GM21717 (cell line): ENCODE results near the gene SH3PXD2B.
"Not testable (repeated sequence)": the region's sequence is repeated elsewhere in the genome, so short reads cannot be mapped to it uniquely, and the experiment has no call there.

Source experiments
- ATAC-seq: cut with Tn5 transposase; IDR thresholded peaks from one replicate; pipeline ENCODE4 v1.9.1; 2021; ENCODE audit warnings: mild to moderate bottlenecking, moderate library complexity; ENCODE audit not compliant: unreplicated experiment

The SH3PXD2B gene

DNA sequence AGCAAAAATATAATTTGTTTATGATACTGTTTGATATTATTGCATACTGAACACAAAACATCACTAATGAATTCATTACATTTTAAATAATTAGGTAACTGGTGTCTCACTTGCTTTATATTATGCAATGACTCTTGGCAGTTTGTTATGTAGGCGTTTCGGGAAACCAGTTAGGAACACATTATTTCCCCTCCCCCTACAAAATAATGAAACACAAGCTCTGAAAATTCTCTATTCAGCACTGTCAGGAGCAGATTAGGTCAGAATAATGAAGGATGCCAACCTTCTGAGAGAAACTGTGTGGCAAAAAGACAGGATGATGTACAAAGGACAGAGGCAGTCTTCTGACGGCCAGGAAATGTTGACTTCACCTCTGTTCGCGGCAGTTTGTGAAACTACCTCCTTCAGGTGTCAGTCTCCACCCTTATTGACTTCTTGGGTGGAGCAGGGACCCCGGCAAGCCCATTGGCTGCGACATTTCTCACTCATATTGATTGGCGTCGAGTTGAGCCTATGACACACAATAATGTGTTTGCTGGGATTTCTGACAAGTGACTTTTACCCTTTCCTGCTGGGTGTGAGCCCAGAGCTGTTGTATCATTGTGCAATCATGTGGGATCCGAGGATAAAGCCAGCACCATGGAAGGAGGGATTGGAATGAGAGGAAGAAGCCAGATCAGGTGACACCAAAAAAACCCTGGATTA, 33.9 kb downstream of the SH3PXD2B start:
- no peak for ATAC-seq

DNA sequence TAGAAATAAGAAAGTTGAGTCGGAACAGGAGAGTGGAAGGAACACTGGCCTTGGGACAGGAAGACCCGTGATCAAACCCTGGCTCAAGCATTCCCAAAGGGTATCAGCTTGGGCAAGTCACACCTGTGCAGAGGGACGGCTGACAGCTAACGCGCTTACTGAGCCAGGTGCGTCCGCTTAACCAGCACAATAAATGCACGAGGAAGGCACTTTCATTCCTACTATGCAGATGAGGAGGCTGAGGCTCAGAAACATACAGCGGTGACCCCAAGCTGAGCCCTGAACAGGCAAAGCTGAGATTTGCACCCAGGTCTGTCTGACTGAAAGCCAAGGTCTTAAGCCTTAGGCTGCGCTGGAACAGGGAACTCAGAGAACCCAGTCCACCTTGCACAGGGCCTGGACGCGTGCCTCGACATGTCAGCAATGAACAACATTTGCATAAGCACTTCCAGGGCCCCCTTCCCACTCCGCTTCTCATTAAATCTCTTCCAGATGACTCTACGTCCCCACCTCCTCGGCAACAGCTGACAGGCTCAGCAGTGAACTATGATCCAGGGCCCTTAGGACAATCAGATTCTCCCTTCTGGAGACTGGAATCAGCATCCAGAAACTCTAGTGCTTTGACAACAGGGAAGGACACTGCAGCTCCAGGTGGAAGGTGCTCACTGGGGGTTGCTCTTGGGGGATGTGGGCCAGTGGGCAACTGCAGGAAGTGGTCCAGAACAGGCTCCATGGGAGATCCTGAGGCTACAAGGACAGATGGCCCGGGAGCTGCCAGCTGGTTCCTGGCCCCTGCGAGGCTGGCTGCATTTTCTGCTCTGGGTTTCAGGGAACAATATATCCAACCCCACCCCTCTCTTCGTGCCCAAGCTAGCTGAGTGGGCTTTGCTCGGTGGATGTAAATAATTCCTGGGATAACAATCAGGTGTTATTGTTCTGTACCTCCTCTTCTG, 35.2 kb downstream of the SH3PXD2B start:
- no peak for ATAC-seq

DNA sequence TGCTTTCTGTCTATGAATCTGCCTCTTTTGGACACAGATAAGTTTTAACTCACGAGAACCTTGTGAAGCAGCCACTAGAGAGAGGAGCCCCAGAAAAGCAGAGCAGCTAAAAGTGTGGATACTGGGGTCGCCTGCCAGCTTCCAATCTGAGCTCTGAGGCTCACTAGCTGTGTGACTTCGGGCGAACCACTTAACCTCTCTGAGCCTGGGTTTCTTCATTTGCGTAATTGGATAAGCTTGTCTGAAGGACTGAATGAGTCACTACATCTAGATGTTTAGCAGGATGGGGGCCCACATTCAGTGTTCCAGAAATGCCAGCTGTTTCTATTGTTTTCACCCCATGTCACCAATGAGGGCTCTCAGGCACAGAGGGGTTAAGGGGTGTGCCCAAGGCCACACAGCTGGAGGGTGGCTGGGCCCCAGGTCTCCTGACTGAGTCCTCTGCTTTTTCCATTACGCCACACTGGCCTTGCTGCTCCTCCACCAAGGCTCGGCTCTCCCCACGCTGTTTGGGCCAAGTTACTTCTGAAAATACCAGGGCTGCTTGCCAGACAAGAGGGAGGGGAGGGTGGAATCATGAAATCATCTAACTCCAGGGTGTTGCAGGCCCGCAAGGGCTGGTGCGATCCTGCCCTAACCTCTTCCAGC, 36.2 kb downstream of the SH3PXD2B start:
- ATAC-seq: no peak

DNA sequence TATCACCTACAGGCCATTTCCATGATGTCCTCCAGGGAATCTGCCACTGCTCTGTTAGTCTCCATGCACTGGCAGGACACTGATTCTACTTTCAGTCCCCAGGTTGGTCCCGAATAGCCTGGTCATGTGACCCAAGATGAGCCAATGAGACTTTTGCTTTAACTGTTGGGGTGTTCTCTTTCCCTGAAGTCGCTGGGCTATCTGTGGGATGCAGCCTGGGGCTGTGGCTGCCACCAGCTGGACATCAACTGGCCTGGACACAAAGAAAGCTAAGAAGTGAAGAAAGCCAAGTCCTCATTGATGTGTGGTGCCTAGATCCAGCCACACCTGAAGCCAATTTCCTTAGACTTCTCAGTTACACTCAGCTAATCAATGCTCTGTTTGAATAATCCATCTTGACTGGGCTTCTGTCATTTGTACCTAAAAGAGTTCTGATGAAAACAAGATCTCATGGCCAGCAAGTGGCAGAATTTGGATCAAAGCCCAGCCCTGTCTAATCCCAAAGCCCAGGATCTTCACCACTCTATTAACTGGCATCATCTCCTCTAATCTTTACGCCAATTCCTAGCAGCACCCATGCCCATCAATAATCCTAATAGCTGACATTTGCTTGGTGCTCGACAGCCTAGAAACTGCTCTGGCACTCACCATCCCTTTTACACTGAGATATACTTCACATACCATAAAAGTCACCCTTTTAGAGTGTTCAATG, 37.0 kb downstream of the SH3PXD2B start:
- ATAC-seq: no peak

DNA sequence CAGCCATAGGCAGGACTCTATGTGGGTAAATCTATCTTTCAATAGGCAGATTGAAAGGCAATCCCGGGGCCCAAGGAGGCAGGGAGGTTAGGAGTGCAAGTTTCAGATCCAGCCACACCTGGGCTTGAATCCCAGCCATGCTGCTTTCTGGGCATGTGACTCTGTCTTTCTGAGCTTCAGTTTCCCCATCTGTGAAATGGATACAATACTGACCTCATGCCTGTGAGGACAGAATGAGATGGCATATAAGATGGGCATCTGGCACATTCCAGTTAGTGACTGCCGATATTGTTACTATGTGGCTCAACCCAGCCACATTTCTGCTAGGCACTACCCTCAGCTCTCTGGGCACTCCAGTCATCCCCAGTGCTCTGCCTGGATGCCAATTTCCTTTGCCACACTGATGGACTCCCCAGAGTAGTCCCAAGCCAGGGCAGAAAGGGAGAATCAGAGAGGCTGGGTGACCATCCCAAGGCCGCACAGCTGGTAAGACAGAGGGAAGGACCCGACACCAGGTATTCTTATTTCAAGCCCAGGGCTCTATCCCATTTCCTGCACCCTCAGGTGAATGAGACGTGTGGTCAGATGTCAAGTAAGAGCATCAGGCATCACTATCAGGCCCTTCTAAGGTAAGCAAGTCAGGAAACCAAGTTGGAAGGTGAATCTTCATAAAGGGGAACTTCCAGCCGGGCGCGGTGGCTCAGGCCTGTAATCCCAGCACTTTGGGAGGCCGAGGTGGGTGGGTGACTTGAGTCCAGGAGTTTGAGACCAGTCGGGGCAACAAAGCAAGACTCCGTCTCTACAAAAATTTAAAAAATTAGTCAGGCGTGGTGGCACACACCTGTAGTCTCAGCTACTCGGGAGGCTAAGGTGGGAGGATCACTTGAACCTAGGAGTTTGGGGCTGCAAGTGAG, 38.7 kb downstream of the SH3PXD2B start:
- no peak for ATAC-seq

DNA sequence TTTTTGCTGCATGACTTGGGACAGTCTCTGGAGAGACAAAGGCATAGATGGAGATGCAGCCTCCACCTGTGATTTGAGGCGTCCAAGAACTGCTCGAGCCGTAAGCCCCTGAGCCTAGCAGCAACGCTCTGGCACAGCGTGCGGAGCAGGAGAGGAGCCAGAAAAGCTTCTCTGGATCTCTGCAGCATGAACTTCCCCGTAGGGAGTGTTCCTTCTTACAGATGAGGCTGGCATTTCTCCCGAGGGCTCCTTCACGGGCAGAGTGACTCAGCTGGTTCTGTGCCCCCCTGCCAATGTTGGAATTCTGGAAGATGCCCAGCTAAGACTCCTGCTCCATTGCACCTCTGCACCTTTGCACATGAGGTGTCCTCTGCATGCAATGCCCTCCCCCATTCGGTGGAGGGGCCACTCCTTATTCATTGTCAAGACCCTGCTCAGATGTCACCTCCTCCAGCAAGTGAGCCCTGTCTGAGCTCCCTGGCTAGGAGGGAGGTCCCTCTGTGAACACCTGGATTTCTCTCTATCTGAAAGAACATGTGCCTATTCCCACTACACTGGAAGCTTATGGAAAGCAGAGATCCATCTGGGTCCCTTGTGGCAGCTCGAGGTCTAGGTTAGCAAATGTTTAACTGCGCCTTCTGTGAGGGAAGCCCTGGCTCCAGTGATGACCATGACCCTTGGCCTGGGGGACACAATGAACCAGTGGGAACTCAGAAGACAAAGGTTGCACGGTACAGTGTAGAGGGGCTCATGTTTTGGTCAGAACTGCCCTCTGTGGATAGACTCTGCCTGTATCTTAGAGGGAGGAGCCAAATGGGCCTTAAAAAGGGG, 39.6 kb downstream of the SH3PXD2B start:
- ATAC-seq: no peak

DNA sequence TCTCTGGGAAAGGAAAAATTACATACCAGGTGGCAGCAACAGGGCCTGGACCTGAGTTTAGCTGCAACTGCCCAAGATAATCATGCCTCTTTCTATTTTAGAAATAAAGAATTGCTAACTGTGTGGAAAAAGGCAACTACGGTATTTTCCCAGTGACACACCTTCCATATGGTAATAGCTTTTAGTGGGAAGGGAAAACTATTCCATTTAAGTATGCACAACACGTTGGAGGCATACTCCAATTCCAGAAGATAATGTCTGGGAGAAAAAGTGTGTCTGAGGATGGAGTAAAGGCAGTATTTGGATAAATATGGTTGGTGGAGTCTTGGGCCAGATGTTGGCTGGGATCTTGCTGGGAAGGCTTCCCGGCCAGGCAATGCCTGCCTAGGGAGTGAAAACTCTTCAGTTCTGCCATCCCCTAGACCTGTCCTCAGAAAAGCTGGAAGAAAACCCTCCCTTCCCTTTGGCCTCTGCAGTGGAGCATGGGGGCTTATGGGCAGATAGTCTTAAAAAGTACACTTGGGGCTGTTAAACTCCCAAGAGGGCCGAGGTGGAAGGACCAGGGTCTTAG, 40.6 kb downstream of the SH3PXD2B start:
- no peak for ATAC-seq

DNA sequence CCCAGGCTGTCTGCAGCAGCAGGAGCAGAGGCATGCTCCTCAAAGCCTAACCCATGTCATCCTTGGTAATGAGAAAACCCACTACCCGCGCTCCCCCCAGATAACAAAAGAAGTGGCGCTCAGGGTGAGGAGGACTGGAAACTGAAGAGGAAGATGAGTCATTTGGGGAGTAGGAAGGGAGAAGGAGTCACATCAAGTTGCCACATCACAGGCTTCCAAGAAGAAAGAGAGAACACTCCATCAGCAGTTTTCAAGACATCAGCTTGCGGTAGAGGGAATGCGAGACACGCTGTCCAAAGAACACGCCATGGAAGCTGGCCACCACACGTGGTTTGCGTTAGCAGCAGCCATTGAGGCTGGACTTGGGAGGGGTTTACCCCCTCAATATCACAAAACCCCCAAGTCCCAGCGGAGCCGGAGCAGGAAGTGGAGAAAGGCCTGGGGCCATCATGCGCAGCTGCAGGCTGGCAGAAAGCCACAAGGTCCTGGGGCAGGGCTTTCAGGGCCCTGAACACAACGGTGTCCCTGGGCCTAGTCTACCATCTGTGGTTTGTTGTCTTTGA, 41.5 kb downstream of the SH3PXD2B start:
- no peak for ATAC-seq

DNA sequence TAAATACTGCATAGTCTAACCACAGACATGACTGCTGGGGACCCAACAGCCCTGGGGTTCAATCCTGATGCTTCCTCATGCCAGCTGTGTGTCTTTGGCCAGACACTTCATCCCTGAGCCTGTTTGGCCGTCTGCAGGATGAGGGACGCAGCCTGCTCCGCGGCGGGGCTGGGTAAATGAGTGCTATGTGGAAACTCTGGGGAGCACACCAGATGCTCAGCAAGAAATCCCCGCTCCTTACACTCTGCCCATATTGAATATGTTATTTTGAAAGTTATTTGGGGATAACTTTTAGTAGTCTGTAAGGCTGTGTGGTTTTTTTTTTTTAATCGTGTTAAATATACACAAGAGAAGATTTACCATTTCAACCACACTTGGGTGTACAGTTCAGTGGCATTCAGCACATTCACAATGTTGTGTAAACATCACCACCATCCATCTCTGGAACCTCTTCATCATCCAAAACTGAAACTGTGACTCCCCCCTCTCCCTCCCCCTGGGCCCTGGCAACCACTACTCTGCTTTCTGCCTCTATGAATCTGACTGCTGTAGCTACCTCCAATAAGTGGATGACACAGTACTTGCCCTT, 42.7 kb downstream of the SH3PXD2B start:
- ATAC-seq: no peak

DNA sequence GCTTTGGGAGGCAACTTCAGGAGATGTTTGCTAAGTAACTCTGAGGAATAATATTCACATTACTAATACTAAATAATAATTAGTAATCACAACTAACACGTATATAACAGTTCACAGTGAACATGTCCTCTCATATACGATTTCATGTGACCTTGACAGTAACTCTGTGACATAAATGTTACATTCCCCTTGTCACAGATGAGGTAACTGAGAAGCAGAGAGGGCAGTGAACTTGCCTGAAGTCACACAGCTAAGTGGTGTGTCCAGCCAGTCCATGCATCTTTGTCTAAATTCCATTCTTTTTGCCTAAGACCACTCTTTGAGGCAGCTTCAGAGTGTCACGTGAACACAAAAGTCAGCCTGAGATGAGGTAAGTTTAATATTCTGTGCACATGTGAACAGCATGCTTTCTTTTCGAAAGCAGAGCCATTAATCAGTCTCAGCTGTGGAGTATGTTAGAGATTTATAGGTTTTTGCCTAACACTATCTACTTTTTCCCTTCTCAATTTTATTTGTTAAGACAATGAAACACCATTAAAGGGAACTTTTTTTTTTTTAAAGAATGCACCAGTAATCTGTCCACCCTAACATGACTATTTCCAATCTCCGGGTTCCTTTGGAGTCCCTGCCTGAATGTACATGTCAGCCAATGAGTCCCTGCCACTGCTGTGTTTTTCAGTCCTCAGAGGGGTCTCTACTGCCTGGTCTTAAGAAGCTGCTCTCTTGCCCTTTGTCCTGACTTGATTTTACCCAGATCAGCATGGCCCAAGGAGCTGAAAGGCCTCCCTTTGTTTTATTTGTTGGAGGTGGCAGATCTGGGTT, 43.5 kb downstream of the SH3PXD2B start:
- ATAC-seq: no peak

DNA sequence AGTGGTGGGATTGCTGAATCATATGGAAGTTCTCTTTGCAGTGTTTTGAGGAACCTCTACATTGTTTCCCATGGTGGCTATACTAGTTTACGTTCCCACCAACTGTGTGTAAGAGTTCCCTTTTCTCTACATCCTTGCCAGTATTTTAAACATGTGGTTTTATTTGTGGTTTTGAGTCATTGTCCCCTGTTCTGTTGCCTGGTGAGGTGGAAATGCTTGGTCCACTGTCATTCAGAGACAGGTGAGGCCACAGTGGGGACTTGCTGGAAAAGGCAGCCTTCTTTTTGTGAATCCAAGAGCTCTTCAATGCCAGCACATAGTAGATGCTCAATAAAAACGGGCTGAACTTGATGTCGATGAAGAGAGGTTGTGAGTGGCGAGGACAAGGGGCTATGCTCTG, 44.2 kb downstream of the SH3PXD2B start:
- ATAC-seq: no peak

DNA sequence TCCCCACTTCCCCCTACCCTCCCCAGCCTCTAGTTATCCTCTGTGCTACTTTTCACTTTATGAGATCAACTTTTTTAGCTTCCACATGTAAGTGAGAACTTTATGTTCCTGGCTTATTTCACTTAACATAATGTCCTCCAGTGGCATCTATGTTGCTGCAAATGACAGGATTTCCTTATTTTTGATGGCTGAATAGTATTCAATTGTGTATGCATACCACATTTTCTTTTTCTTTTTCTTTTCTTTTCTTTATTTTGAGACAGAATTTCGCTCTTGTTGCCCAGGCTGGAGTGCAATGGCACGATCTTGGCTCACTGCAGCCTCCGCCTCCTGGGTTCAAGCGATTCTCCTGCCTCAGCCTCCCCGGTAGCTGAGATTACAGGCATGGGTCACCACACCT, 44.8 kb downstream of the SH3PXD2B start:
- ATAC-seq: not testable (repeated sequence)

DNA sequence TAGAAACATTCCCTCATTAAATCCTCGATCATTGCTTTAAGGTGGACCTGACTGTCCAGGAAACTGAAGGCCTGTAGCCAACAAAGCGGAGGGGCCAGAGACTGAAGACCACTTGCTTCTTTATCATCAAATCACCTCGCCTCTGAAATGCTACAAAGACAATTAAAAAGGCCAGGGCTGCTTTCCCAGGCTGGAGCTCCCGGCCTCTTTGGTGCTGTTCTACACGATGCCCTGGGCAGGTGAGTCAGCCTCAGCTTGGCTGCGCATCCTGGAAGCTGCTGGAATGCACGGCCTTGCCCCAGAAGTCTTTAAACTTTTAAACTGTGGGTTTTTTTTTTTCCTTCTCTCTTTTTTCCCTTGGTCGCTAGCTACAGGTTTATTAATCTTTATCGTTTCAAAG, 46.5 kb downstream of the SH3PXD2B start:
- ATAC-seq: no peak

DNA sequence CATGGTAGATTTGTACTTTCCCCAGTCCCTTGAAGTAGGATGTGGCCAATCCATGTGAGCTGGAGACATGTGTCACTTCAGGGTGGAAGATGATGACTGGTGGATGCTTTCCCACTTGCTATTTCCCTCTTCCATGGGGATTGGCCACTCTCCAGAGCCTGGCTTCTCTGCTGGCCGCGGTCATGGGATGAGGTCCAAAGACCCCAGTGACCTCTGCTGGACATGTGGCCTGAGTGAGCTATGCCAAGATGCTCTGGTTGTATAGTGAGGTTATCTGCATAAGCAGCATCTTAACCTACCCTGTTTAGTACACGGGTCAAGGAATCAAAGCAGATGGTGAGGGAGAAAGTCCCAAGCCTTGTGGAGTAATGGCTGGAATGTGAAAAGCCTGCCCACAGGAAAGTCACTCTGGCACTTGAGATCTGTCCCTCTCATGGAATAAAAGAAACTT, 47.1 kb downstream of the SH3PXD2B start:
- ATAC-seq: no peak

DNA sequence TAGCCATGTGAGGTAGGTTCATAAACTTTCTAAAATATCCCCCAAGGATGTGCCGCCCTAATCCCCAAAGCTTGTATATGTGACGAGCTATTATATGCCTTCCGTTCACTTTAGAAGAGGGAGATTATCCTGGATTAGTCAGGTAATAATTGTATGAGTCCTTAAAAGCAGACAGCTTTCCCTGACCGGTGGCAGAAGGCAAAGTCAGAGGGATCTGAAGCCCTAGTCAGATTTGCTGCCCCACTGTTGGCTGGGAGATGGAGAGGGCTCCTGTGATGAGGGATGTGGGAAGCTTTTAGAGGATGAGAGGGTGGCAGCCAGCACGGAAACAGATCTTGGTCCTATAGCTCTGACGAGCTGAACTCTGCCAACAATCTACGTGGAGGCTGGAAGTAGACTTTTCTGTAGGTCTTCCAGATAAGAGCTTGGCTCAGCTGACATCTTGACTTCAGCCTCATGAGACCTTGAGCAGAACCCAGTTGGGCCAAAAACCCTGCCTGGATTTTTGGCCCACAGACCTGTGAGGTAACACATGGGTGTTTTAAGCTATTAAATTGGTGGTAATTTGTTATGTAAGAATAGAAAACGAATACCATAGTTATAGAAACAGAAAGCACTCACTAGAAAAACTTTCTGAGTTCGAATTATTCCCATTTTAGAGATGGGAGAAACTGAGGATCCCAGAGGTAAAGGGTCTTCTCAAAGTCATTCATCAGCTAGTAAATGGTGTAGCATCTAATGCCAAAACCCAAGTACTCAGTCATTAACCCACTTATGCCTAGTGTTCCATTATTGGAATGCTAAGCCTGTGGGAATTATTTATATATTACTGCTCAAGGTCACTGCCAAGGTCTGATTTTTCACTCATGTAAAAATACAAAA, 48.9 kb downstream of the SH3PXD2B start:
- no peak for ATAC-seq

DNA sequence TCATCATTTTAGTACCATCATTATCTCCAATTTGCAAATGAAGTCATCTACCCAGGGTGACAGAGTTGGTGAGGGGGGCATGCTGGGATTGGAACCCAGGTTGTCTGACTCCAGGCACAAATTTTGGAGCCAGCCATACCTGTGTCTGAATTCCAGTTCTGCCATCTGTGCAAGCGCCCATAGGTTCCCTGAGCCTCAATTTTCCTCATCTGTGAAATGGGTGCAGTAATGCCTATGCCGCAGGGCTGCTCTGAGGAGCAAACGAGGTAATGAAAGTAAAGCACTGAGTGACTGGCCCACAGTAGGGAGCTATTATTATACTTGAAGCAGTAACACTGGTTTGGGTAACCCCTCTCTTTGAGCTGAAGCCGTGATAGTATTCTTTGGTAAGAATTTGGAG, 49.6 kb downstream of the SH3PXD2B start:
- ATAC-seq: no peak
